Measurements from ENCODE around the gene KLHL2. TPM values are rescaled to one million over a fixed set of nuclear protein-coding genes. Genes with fewer than 3 reads are reported as not detected.
"Not testable (repeated sequence)": the region's sequence is repeated elsewhere in the genome, so short reads cannot be mapped to it uniquely, and the experiment has no call there.

The KLHL2 gene
- total RNA-seq, 4 donors from 2014 or later = 6.1 to 68.2 (median 26.2) TPM

- intact Hi-C loops (cut with DNase I; ENCODE audit: low total_unique reads); H3K9me3 ChIP-seq; H3K27me3 ChIP-seq; H3K27ac ChIP-seq; H3K4me1 ChIP-seq; H3K36me3 ChIP-seq; DNase-seq; H3K4me3 ChIP-seq: not testable (repeated sequence)
These were observed 52.4 kb downstream of the KLHL2 start for GRCh38 chr4:165259776-165260175.

DNA sequence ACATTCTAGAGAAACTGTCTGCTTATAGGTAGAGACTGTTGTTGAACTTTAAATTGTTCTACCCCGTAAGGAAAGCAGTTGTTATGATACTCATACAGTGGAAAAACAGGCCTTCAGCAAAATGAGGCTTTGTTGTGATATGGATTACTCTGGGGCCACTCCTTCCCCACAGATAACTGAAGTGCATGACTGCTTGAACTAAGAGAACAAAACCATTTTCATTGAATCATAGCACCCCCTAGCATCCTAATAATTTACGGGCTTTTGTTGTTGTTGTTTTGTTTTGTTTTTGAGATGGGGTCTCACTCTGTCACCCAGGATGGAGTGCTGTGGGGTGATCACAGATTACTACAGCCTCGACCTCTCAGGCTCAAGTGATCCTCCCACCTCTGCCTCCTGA, 54.9 kb downstream of the KLHL2 start:
- H3K27me3 ChIP-seq = not testable (repeated sequence)

DNA sequence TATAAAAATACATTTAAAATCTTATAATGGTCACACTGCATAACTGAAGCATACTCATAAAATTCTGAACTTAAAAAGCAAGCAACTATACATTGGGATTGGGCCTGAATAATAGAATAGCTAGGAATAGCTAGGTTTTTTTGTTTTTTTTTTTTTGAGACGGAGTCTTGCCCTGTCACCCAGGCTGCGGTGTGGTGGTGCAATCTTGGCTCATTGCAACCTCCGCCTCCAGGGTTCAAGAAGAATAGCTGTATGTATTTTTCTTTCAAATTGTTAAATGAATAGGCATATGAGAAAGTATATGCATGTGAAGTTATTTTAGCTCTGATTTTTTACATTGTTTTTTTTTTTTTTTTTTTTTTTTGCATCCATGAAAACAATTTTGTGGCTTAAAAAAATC, 56.1 kb downstream of the KLHL2 start:
- H3K27ac ChIP-seq; H3K27me3 ChIP-seq; intact Hi-C loops (cut with DNase I; ENCODE audit: low total_unique reads); H3K9me3 ChIP-seq; H3K4me1 ChIP-seq; H3K36me3 ChIP-seq; H3K4me3 ChIP-seq; DNase-seq: not testable (repeated sequence)

More for the DNA sequence above, 54.9 kb downstream of the KLHL2 start:
- H3K27ac ChIP-seq; H3K36me3 ChIP-seq; H3K9me3 ChIP-seq; DNase-seq; H3K4me3 ChIP-seq; H3K4me1 ChIP-seq; intact Hi-C loops (cut with DNase I; ENCODE audit: low total_unique reads): not testable (repeated sequence)

GRCh38 chr4:165269931-165270330, 62.6 kb downstream of the KLHL2 start:
- DNase-seq; H3K27ac ChIP-seq; intact Hi-C loops (cut with DNase I; ENCODE audit: low total_unique reads); H3K4me3 ChIP-seq; H3K36me3 ChIP-seq; H3K4me1 ChIP-seq; H3K9me3 ChIP-seq; H3K27me3 ChIP-seq: not testable (repeated sequence)

DNA sequence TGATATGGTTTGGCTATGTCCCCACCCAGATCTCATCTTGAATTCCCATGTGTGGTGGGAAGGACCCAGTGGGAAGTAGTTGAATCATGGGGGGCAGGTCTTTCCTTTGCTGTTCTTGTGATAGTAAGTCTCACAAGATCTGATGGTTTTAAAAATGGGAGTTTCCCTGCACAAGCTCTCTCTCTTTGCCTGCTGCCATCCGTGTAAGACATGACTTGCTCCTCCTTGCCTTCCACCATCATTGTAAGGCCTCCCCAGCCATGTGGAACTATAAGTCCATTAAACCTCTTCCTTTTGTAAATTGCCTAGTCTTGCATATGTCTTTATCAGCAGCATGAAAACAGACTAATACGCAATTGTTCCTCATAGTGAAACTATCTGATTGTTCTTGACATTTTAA, 66.1 kb downstream of the KLHL2 start:
- H3K4me3 ChIP-seq; H3K27ac ChIP-seq; H3K4me1 ChIP-seq; DNase-seq; H3K36me3 ChIP-seq; H3K27me3 ChIP-seq; H3K9me3 ChIP-seq; intact Hi-C loops (cut with DNase I; ENCODE audit: low total_unique reads): not testable (repeated sequence)

DNA sequence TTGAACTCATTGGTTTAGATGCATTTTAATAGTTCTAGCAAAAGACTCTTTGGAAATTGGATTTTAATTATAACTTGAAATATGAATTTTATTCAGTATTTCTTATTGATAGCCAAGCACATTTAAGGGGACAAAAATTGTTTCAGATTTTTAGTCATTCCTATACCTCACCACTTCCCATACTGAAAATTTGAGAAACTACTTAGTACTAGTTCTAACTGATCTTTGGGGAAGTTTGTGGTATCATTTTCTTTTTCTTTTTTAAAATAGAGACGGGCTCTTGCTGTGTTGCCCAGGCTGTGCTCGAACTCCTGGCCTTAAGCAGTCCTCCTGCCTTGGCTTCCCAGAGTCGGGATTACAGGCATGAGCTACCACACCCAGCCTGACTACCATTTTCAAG, 68.0 kb downstream of the KLHL2 start:
- H3K36me3 ChIP-seq; intact Hi-C loops (cut with DNase I; ENCODE audit: low total_unique reads); DNase-seq; H3K4me1 ChIP-seq; H3K4me3 ChIP-seq; H3K9me3 ChIP-seq; H3K27ac ChIP-seq; H3K27me3 ChIP-seq: not testable (repeated sequence)

DNA sequence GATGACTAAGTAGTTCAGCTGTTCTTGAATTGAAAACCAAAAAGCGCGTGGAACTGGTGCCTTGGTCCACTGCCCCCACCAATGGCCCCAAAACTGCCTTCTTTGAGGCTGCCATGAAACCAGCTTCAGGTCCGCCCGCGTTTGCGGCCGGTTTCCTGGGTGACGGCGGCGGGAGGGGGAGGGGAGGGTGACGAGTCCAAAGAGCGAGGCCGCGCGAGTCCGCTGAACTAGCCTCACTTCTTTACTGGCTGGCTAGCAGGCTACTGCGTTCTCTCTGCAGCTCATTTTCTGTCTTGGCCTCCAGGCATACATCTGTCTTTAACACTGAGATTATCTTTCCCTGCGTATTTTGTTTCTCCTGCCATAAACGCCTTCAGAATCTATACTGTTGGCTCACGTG, 72.2 kb downstream of the KLHL2 start:
- DNase-seq; H3K36me3 ChIP-seq; H3K4me1 ChIP-seq; H3K27ac ChIP-seq; H3K4me3 ChIP-seq; H3K9me3 ChIP-seq; intact Hi-C loops (cut with DNase I; ENCODE audit: low total_unique reads); H3K27me3 ChIP-seq: not testable (repeated sequence)

DNA sequence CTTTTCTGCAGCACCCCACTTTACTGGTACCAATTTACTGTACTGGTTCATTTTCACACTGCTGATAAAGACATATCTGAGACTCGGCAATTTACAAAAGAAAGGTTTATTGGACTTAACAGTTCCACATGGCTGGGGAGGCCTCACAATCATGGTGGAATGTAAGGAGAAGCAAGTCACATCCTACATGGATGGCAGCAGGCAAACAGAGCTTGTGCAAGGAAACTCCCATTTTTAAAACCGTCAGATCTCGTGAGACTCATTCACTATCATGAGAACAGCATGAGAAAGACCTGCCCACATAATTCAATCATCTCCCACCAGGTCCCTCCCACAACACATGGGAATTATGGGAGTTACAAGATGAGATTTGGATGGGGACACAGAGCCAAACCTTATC, 77.3 kb downstream of the KLHL2 start:
- intact Hi-C loops (cut with DNase I; ENCODE audit: low total_unique reads); DNase-seq: not testable (repeated sequence)

GRCh38 chr4:165286619-165287340, 79.4 kb downstream of the KLHL2 start:
- H3K27me3 ChIP-seq; intact Hi-C loops (cut with DNase I; ENCODE audit: low total_unique reads): not testable (repeated sequence)

More for the DNA sequence above, 77.3 kb downstream of the KLHL2 start:
- not testable (repeated sequence) for H3K36me3 ChIP-seq, H3K27me3 ChIP-seq, H3K4me3 ChIP-seq, H3K27ac ChIP-seq, H3K4me1 ChIP-seq, H3K9me3 ChIP-seq

DNA sequence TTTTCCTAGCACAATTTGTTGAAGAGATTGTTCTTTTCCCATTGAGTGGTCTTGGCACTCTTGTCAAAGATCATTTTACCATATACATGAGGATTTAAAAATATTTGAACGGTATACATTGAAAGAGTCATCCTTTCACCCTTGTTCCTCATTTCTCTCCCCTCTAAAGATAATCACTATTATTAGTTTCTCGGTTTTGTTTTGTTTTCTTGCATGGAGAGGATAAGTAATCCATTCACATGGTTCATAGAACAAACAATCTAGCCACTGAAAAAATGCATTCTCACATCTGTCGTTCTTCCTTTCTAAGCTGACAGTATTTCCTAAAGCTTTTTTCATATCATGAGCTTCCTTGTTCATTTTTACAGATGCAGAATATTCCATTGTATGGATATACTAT, 80.9 kb downstream of the KLHL2 start:
- DNase-seq = no peak
- no peaks in the 10 kb centered on the region for H3K27me3 ChIP-seq
- no peak for TF ChIP-seq POLR2A (IDR thresholded peaks at IDR 0.05)
- TF ChIP-seq, protein P1, sequence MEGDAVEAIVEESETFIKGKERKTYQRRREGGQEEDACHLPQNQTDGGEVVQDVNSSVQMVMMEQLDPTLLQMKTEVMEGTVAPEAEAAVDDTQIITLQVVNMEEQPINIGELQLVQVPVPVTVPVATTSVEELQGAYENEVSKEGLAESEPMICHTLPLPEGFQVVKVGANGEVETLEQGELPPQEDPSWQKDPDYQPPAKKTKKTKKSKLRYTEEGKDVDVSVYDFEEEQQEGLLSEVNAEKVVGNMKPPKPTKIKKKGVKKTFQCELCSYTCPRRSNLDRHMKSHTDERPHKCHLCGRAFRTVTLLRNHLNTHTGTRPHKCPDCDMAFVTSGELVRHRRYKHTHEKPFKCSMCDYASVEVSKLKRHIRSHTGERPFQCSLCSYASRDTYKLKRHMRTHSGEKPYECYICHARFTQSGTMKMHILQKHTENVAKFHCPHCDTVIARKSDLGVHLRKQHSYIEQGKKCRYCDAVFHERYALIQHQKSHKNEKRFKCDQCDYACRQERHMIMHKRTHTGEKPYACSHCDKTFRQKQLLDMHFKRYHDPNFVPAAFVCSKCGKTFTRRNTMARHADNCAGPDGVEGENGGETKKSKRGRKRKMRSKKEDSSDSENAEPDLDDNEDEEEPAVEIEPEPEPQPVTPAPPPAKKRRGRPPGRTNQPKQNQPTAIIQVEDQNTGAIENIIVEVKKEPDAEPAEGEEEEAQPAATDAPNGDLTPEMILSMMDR (IDR thresholded peaks at IDR 0.05) = no peak
- H3K9me3 ChIP-seq = no peaks in the 10 kb centered on the region
- no peaks in the 10 kb centered on the region for H3K36me3 ChIP-seq
- no peak overlapping the region for H3K4me3 ChIP-seq
- intact Hi-C loops (cut with DNase I; ENCODE audit: low total_unique reads) = no loop called here
- no peaks in the 10 kb centered on the region for H3K4me1 ChIP-seq
- H3K27ac ChIP-seq = no peak overlapping the region

More at GRCh38 chr4:165286619-165287340, 79.4 kb downstream of the KLHL2 start:
- H3K36me3 ChIP-seq, H3K4me1 ChIP-seq, DNase-seq, H3K9me3 ChIP-seq, H3K4me3 ChIP-seq, H3K27ac ChIP-seq: not testable (repeated sequence)
